ENCODE measurements around the gene RILP. TPM values are rescaled to one million over a fixed set of nuclear protein-coding genes. Genes with fewer than 3 reads are reported as not detected.

Gene RILP
- total RNA-seq, 2 experiments from 2014 or later, result 1.3 to 1.5 TPM

GRCh38 chr17:1621273-1621954 is 28.3 kb downstream of the RILP start:
- CTCF ChIA-PET, result no interaction called here
- Histone ChIP-seq H3K4me3 (ENCODE audit: low read length) (no peak overlapping the region), H3K36me3 (ENCODE audit: insufficient read depth, low read length) (no peaks in the 10 kb centered on the region), H3K4me1 (ENCODE audit: insufficient read depth, low read length) (peaks cover 7% of the 10 kb centered on the region), H3K9me3 (ENCODE audit: control insufficient read depth in 1 of 2, insufficient read depth in 1 of 2, low read length in 2 of 2) (no peaks in the 10 kb centered on the region), H3K27ac (ENCODE audit: low read depth in 1 of 2, low read length in 2 of 2) (no peak overlapping the region), H3K27me3 (ENCODE audit: control insufficient read depth in 1 of 2, insufficient read depth in 2 of 2, low read length in 2 of 2) (peaks cover 0 to 5% of the 10 kb centered on the region in 2 experiments)
- POLR2A ChIA-PET, result no interaction called here
- Mint-ChIP-seq H3K36me3 (ENCODE audit: low read depth) (no peaks in the 10 kb centered on the region), H3K27ac (no peak overlapping the region), H3K4me1 (ENCODE audit: low read depth) (peaks cover 1% of the 10 kb centered on the region), H3K4me3 (no peak overlapping the region), H3K27me3 (no peaks in the 10 kb centered on the region), H3K9me3 (no peaks in the 10 kb centered on the region)
- no peak for ATAC-seq (ENCODE audit: poor library complexity)
- no peak for DNase-seq
- TF ChIP-seq CTCF (IDR thresholded peaks at IDR 0.05), result no peak
- intact Hi-C loops (cut with DNase I, micrococcal nuclease), result loop anchor here (10.0 kb wide), 2 partner anchors 57 to 167 kb away; partner anchors contain the start of genes CRK (in 1 of the 2) and PITPNA (in 1 of the 2)

- CTCF ChIA-PET, result no interaction called here
Observed at GRCh38 chr17:1620486-1620885, 29.2 kb downstream of the RILP start.

DNA sequence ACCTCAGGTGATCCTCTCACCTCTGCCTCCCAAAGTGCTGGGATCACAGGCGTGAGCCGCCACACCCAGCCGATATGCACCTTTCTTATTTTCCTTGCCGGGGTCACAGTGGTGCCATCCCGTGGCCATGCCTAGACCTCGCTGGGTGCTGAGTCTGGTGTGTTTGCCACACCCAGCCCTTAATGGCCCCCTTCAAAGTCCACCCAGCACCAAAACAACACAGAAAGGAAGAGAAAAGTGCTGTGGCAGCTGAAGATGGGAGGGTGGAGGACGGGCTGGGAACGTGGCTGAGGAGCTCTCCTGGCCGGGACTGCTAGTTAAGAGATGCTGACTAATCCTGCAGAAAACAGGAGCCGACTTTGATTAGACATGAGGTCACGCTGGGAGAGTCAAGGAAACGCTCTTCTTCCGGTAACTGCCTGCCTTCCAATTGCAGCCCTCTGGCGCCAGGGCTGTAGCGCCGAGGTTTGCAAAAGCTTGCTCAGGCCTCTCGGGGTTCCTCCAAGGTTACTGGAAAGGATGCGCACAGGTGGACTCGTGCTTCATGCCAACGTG is 32.0 kb downstream of the RILP start:
- H3K27ac ChIP-seq (ENCODE audit: low read depth in 1 of 2, low read length in 2 of 2), result no peak overlapping the region
- no peaks in the 10 kb centered on the region for H3K36me3 Mint-ChIP-seq (ENCODE audit: low read depth)
- no peaks in the 10 kb centered on the region for H3K4me1 Mint-ChIP-seq (ENCODE audit: low read depth)
- no peak overlapping the region for H3K4me3 ChIP-seq (ENCODE audit: low read length)
- no peak overlapping the region for H3K4me3 Mint-ChIP-seq
- H3K4me1 ChIP-seq (ENCODE audit: insufficient read depth, low read length), result peaks cover 7% of the 10 kb centered on the region
- H3K9me3 ChIP-seq (ENCODE audit: control insufficient read depth in 1 of 2, insufficient read depth in 1 of 2, low read length in 2 of 2), result no peaks in the 10 kb centered on the region
- no peaks in the 10 kb centered on the region for H3K27me3 Mint-ChIP-seq
- DNase-seq, result no peak
- CTCF ChIA-PET, result interaction anchor here (1.9 kb wide), 1 partner anchor 12 kb away, joined by 6 read pairs; no protein-coding TSS in a partner anchor
- no peaks in the 10 kb centered on the region for H3K36me3 ChIP-seq (ENCODE audit: insufficient read depth, low read length)
- ATAC-seq (ENCODE audit: poor library complexity), result no peak
- intact Hi-C loops (cut with DNase I, micrococcal nuclease), result loop anchor here in 1 of 2 experiments (5.0 kb wide), 1 partner anchor 35 kb away; no protein-coding TSS in a partner anchor
- H3K9me3 Mint-ChIP-seq, result no peaks in the 10 kb centered on the region
- H3K27me3 ChIP-seq (ENCODE audit: control insufficient read depth in 1 of 2, insufficient read depth in 2 of 2, low read length in 2 of 2), result no peaks in the 10 kb centered on the region
- H3K27ac Mint-ChIP-seq, result no peak overlapping the region
- TF ChIP-seq CTCF (IDR thresholded peaks at IDR 0.05), result no peak
- POLR2A ChIA-PET, result no interaction called here

More at GRCh38 chr17:1620486-1620885, 29.2 kb downstream of the RILP start:
- Histone ChIP-seq H3K4me3 (ENCODE audit: low read length) (no peak overlapping the region), H3K4me1 (ENCODE audit: insufficient read depth, low read length) (peaks cover 7% of the 10 kb centered on the region), H3K36me3 (ENCODE audit: insufficient read depth, low read length) (no peaks in the 10 kb centered on the region), H3K27ac (ENCODE audit: low read depth in 1 of 2, low read length in 2 of 2) (no peak overlapping the region), H3K27me3 (ENCODE audit: control insufficient read depth in 1 of 2, insufficient read depth in 2 of 2, low read length in 2 of 2) (peaks cover 0 to 2% of the 10 kb centered on the region in 2 experiments), H3K9me3 (ENCODE audit: control insufficient read depth in 1 of 2, insufficient read depth in 1 of 2, low read length in 2 of 2) (no peaks in the 10 kb centered on the region)
- Mint-ChIP-seq H3K27ac (no peak overlapping the region), H3K4me3 (no peak overlapping the region), H3K27me3 (no peaks in the 10 kb centered on the region), H3K9me3 (no peaks in the 10 kb centered on the region), H3K36me3 (ENCODE audit: low read depth) (no peaks in the 10 kb centered on the region), H3K4me1 (ENCODE audit: low read depth) (no peaks in the 10 kb centered on the region)
- POLR2A ChIA-PET, result no interaction called here
- DNase-seq, result no peak
- no peak for ATAC-seq (ENCODE audit: poor library complexity)
- intact Hi-C loops (cut with DNase I, micrococcal nuclease), result loop anchor here (10.0 kb wide), 2 partner anchors 56 to 166 kb away; partner anchors contain the start of genes CRK (in 1 of the 2) and PITPNA (in 1 of the 2)
- no peak for TF ChIP-seq CTCF (IDR thresholded peaks at IDR 0.05)
